Epithelial cell of proximal tubule (primary cell): ENCODE data around the gene STUM. TPM values are rescaled to one million over a fixed set of nuclear protein-coding genes. Genes with fewer than 3 reads are reported as not detected.

Source experiments
- DNase-seq: peaks from one replicate; pipeline ENCODE4 v3.0.0-alpha.2; 2011; ENCODE audit warnings: low read depth
- H3K4me3 ChIP-seq: 2 replicates; pipeline ENCODE4 v1.5.1; 2011; ENCODE audit warnings: low read depth, mild to moderate bottlenecking, low read length
- CTCF ChIP-seq: conservative IDR thresholded peaks from 2 replicates; pipeline ENCODE4 v1.5.1; 2012; ENCODE audit warnings: low read depth, mild to moderate bottlenecking, low read length
- total RNA-seq: library from RNA; depleted of rRNA; stranded (reverse); fragments of >200 nt; gene quantifications from 2 replicates; pipeline ENCODE4 v1.2.3, GENCODE V29; 2015

STUM gene
- total RNA-seq, 1 donor from 2014 or later = under 0.01 TPM

GRCh38 chr1:226545836-226546596 is 2.5 kb upstream of the STUM start:
- DNase-seq = no peak
- no peak for TF ChIP-seq CTCF
- no peak overlapping the region for H3K4me3 ChIP-seq

DNA sequence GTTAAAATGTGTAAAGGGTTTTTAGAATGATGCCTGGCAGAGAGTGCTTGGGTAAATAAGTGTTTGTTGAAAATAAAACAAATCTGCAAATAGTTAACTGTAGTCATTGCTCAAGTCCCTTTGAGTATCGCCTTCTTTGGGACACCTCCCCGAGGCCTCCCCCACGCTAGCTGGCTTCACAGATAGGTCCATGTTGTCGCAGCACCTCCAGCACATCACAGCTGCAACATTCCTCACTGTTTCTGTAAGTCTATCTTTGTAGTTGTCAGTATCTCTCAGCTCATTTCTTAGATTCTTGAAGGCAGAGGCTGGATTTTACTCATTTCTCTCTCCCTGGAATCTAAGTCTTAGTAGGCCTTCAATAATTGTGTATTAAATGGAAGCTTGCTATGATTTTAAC is 1.6 kb upstream of the STUM start:
- no peak overlapping the region for H3K4me3 ChIP-seq
- no peak for TF ChIP-seq CTCF
- no peak for DNase-seq

GRCh38 chr1:226547754-226548191 is 791 bp upstream of the STUM start:
- H3K4me3 ChIP-seq = no peak overlapping the region

GRCh38 chr1:226549094-226549936 is 751 bp downstream of the STUM start:
- H3K4me3 ChIP-seq = peak overlapping the region; percentile 45
- TF ChIP-seq CTCF = peak; percentile 14

More at GRCh38 chr1:226547754-226548191, 791 bp upstream of the STUM start:
- peak; percentile 99 for TF ChIP-seq CTCF
- DNase-seq = peak; percentile 37

DNA sequence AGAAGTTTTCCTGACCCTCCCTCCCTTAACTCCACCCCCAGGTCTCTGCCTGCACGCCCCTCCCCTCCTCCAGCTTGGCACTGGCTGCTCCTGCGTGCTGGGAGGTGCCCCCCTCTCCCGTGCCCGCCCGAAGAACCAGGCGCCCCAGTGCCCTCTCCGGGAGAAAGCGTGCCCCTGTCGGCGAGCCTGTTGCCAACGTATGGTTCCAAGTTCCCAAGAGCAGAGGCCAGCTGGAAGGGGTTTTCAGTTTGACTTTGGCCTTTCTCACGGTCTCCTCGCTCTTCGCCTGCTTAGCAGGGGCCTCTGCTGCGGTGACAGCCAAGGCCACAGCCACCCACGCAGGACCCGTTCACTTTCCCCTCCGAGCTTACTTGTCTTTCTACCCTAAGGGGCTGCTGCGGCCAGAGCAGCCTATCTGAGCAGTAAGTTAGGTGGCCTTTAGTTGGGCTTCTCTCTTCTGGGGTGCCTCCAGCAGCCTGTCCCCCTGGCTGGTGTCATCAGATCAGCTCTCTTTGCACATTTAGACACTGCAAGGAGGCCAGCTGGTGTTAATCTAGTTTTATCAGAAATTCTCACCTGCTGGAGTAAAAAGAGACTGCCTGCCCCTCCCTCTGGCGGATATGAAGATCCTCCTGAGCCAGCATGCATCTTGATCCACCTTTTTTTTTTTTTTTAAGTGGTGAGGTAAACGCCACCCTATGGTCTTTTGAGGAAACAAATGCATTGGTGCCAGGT is 1.5 kb downstream of the STUM start:
- no peak for DNase-seq
- TF ChIP-seq CTCF = peak; percentile 2
- peak overlapping the region; percentile 45 for H3K4me3 ChIP-seq

More at GRCh38 chr1:226549094-226549936, 751 bp downstream of the STUM start:
- no peak for DNase-seq

DNA sequence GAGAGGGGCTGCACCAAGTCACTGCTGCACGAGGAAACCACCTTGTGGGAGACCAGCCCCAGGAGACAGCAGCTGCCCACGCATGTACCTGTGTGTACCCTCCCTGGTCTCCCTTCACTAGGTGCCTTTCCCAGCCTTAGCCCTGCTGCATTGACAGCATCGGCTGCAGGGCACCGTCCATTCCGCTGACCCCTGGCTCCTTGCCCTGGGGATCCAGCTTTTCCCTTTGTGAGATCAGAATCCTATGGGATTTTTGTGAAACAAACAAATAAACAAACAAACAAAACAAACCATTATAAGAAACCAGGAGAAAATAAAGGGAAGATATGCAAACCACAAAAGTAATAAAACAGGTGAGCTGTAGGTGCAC is 2.1 kb downstream of the STUM start:
- H3K4me3 ChIP-seq = no peak overlapping the region
- DNase-seq = no peak
- peak; percentile 24 for TF ChIP-seq CTCF
